ENCODE data around the gene B3GNT5.

The B3GNT5 gene

DNA sequence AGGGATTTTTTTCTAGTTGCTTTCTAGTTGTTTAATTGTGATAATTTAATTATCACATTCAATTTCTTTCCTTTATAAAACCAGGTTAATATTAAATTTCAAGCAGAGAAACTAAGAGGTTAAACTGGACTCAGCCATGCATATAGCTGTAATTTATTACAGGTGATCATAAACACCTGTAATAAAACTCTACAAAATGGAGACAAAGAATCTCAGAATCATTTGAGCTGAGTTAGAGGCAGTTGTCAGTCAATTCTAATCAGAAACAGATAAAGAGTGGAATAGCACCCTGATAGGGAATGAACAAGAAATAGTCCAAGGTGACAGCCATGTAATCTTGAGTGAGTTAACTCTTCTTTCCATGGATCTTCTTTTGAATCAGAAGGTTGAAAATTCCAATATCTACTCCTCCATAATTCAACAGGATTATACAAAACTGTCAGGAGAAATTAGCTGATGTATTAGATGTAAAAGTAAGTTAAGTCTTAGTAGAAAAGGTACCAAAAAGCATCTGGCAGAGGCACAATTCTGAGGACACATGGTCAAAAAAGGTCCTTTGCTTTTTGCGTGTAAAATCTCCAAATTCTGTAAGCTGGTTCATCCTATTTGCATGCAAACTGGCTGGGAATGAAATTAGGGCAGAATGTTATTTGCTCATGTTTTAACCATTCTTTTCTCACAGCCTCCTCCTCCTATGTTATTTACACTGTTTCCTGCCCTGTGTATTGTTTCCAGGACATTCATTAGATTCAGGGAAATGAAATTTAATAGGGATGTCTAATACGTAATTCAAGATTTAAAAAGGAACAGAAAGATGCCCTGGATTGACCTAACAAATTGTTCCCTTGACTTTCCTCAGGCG is 39.4 kb upstream of the B3GNT5 start:
- TF ChIP-seq TAF1 (IDR thresholded peaks at IDR 0.05; ENCODE audit: borderline replicate concordance, insufficient read depth, low read length) (no peak), POLR2AphosphoS5 (IDR thresholded peaks at IDR 0.05; ENCODE audit: low read depth, low read length) (no peak)

DNA sequence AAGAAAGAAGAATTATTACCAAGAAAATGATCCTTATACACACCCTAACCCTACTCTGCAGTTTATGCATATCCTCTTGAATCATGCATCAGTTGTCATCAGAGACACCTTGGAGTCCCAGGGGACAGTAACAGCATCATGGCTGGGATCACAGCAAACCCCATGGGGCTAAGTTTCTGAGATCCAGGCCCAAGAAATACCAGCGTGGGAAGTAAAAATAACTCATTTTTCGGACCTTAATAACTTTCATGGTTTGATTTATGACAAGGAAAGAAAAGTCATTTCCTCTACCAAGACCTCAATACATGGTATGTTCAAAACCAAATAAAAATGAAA is 38.8 kb upstream of the B3GNT5 start:
- TF ChIP-seq POLR2AphosphoS5 (IDR thresholded peaks at IDR 0.05; ENCODE audit: low read depth, low read length) (no peak), SIN3A (IDR thresholded peaks at IDR 0.05; ENCODE audit: borderline replicate concordance, insufficient read depth, low read length) (no peak), FOXP2 (optimal IDR thresholded peaks at IDR 0.05; ENCODE audit: borderline replicate concordance, extremely low read depth, extremely low read length, insufficient read depth) (no peak), TAF1 (IDR thresholded peaks at IDR 0.05; ENCODE audit: borderline replicate concordance, insufficient read depth, low read length) (no peak)
- TF ChIP-seq, protein P1, sequence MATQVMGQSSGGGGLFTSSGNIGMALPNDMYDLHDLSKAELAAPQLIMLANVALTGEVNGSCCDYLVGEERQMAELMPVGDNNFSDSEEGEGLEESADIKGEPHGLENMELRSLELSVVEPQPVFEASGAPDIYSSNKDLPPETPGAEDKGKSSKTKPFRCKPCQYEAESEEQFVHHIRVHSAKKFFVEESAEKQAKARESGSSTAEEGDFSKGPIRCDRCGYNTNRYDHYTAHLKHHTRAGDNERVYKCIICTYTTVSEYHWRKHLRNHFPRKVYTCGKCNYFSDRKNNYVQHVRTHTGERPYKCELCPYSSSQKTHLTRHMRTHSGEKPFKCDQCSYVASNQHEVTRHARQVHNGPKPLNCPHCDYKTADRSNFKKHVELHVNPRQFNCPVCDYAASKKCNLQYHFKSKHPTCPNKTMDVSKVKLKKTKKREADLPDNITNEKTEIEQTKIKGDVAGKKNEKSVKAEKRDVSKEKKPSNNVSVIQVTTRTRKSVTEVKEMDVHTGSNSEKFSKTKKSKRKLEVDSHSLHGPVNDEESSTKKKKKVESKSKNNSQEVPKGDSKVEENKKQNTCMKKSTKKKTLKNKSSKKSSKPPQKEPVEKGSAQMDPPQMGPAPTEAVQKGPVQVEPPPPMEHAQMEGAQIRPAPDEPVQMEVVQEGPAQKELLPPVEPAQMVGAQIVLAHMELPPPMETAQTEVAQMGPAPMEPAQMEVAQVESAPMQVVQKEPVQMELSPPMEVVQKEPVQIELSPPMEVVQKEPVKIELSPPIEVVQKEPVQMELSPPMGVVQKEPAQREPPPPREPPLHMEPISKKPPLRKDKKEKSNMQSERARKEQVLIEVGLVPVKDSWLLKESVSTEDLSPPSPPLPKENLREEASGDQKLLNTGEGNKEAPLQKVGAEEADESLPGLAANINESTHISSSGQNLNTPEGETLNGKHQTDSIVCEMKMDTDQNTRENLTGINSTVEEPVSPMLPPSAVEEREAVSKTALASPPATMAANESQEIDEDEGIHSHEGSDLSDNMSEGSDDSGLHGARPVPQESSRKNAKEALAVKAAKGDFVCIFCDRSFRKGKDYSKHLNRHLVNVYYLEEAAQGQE (IDR thresholded peaks at IDR 0.05; ENCODE audit: insufficient read depth in 1 of 2, low read depth in 2 of 2, low read length in 2 of 2), result no peak

DNA sequence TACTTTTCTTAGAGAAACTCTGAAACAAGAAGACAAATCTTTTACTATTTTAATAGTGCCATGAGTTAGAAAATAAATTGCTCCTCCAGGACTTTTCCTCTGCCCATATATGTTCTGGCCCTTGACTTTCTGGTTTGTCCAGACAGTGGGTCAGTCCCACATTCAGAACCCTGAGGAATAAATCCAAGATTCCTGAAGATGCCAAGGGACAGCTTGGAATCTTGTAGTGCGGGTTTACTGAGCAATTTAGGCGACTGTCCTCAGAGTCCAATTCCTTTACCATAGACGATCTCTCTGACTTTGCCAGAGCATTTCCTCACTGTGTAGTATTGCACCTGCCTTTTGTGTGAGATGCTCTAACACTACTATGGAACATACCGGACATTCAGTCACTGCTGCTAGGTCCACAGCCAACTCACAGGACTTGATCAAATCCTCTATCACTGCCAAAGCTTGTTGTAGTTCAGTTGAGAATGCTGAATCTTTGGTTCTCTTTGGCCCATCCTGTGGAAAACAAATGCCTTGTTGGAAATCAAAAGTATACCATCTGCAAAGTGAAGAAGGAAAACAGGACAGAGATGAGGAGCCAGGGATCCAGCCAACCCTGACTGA is 37.4 kb upstream of the B3GNT5 start:
- TF ChIP-seq, protein P1 (IDR thresholded peaks at IDR 0.05; ENCODE audit: insufficient read depth in 1 of 2, low read depth in 2 of 2, low read length in 2 of 2), result no peak
- TF ChIP-seq FOXP2 (optimal IDR thresholded peaks at IDR 0.05; ENCODE audit: borderline replicate concordance, extremely low read depth, extremely low read length, insufficient read depth), result no peak
- TF ChIP-seq TAF1 (IDR thresholded peaks at IDR 0.05; ENCODE audit: borderline replicate concordance, insufficient read depth, low read length), result no peak
- no peak for TF ChIP-seq POLR2AphosphoS5 (IDR thresholded peaks at IDR 0.05; ENCODE audit: low read depth, low read length)
- no peak for TF ChIP-seq SIN3A (IDR thresholded peaks at IDR 0.05; ENCODE audit: borderline replicate concordance, insufficient read depth, low read length)

DNA sequence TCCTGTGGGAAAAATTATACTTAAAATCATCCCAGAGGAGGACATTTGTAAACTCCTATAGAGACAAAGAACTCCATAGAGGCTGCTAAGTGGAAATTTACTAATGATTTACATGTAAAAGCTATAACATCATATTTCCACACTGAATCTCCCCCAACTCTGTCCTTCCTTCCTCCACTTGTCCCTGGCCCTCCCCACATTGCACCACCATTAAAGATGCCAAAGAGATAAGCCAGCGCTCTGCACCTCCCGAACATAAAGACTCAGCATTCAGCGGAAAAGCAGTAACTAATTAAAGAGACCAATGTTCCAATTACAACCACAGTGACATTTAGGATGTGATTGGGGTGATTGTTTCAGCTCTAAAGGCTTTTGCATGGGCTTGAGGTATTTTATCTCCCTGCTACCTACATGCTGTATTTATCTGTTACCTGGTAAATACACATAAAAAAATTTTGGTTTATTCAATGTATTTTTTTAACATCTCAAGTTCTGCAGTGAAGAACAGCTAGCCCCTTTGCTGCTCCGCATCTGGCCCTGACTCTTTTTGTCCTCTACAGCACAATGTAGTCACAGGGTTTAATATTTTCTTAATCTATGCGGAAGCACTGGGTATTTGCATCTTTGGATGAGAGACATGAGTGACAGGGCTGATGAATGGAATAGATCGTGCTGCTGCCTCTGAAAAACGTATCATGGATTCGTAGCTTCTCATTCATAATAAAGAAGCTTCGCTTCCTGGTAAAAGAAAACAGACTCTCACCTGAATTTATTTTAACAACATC is 35.3 kb upstream of the B3GNT5 start:
- TF ChIP-seq FOXP2 (optimal IDR thresholded peaks at IDR 0.05; ENCODE audit: borderline replicate concordance, extremely low read depth, extremely low read length, insufficient read depth), result no peak
- no peak for TF ChIP-seq TAF1 (IDR thresholded peaks at IDR 0.05; ENCODE audit: borderline replicate concordance, insufficient read depth, low read length)
- TF ChIP-seq POLR2AphosphoS5 (IDR thresholded peaks at IDR 0.05; ENCODE audit: low read depth, low read length), result no peak
- TF ChIP-seq, protein P1 (IDR thresholded peaks at IDR 0.05; ENCODE audit: insufficient read depth in 1 of 2, low read depth in 2 of 2, low read length in 2 of 2), result no peak
- TF ChIP-seq SIN3A (IDR thresholded peaks at IDR 0.05; ENCODE audit: borderline replicate concordance, insufficient read depth, low read length), result no peak

DNA sequence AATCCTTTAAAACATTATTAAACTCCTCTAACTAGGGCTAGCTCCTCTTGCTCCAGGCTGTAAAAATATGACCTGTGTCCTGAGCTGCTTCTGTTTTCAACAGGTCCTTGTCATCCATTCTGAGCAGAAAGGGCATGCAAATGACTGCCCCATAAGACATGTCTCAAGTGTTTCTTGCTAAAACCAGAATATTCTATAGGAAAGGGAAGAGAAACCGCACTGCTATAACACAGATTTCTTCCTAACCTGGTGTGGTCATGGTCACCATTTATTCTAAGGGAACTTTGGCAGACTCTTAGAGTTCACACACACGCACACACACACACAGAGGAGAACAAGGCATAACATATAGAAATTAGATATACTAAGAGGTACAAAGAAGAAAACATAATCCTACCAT is 34.2 kb upstream of the B3GNT5 start:
- TF ChIP-seq, protein P1 (IDR thresholded peaks at IDR 0.05; ENCODE audit: insufficient read depth in 1 of 2, low read depth in 2 of 2, low read length in 2 of 2), result no peak
- TF ChIP-seq SIN3A (IDR thresholded peaks at IDR 0.05; ENCODE audit: borderline replicate concordance, insufficient read depth, low read length) (no peak), TAF1 (IDR thresholded peaks at IDR 0.05; ENCODE audit: borderline replicate concordance, insufficient read depth, low read length) (no peak), FOXP2 (optimal IDR thresholded peaks at IDR 0.05; ENCODE audit: borderline replicate concordance, extremely low read depth, extremely low read length, insufficient read depth) (no peak), POLR2AphosphoS5 (IDR thresholded peaks at IDR 0.05; ENCODE audit: low read depth, low read length) (no peak)
